GM12875 (cell line): Measurements from ENCODE around the gene KCNIP1.

Experiments used
- H3K4me3 ChIP-seq: one replicate; pipeline ENCODE4 v1.5.1; 2011; ENCODE audit warnings: low read depth, low read length, control low read depth
- CTCF ChIP-seq: IDR thresholded peaks from 2 replicates; pipeline ENCODE4 v1.5.1; 2011; ENCODE audit warnings: low read depth, mild to moderate bottlenecking, control low read depth, inconsistent platforms, low read length, moderate library complexity, borderline replicate concordance; ENCODE audit not compliant: insufficient read depth

The KCNIP1 gene

GRCh38 chr5:170625221-170626165, 121.7 kb downstream of the KCNIP1 start:
- no peak for TF ChIP-seq CTCF
- no peak overlapping the region for H3K4me3 ChIP-seq

- TF ChIP-seq CTCF: no peak
- no peak overlapping the region for H3K4me3 ChIP-seq
Measured at GRCh38 chr5:170626507-170627150, 122.8 kb downstream of the KCNIP1 start.

GRCh38 chr5:170627271-170627670, 123.5 kb downstream of the KCNIP1 start:
- TF ChIP-seq CTCF: no peak

DNA sequence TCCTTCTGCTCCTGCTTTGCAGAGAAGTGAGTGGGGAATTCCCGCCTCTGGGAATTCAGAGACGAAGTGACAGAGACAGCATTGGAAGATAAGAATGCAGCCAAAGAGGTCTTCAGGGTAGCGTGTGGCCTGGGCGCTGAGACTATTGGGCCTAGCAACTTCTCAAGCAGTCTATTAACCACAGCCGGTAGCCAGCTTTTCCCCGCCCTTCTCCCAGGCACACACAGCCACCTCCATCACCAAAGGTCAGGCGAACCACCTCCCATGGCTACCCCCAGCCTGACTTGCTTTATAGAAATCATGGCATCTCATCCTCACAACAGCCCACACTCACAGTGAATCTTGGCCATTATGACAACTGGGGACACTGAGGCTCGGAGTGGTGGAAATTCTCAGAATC, 124.2 kb downstream of the KCNIP1 start:
- no peak overlapping the region for H3K4me3 ChIP-seq
- no peak for TF ChIP-seq CTCF

More at GRCh38 chr5:170627271-170627670, 123.5 kb downstream of the KCNIP1 start:
- H3K4me3 ChIP-seq: no peak overlapping the region

DNA sequence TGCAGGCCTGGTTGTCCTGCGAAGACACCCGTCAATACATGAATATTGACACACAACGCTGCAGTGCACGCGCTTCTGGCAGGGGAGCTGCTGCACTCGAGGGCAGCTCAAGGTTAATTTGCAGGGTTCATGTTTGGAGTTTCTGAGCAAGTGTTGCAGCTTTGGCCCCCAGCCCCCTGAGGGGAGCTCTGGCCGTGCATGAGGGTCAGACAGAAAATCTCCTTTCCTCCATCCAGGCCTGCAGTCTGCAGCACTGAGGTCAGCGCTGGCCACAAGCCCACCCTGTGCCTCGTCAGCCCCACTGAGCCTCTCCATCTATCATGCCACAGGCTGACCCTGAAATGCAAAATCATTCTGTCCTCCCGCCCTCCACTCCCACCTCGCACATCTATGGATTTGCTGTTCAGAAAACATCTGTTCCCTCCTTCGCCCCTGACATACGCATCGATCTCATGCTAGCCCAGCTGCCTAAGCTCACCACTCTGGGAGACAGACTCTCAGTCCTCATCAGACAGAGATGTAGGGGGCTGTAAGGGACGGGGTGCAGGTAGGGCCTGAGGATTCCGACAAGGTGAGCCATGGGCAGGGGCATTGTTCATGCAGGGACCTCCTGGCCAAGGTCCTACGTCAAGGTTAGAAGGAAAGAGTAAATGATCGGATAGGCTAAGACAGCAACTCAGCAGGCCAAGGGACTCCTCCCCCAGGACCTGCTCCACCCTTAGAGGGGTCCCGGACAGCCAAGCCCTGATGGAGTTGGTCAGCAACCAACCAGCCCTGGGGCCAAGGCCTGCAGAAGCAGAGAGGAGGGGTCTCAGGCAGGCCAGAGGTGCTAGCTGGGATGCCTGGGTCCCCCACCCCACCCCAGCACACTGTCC, 125.1 kb downstream of the KCNIP1 start:
- TF ChIP-seq CTCF: no peak
- no peak overlapping the region for H3K4me3 ChIP-seq

DNA sequence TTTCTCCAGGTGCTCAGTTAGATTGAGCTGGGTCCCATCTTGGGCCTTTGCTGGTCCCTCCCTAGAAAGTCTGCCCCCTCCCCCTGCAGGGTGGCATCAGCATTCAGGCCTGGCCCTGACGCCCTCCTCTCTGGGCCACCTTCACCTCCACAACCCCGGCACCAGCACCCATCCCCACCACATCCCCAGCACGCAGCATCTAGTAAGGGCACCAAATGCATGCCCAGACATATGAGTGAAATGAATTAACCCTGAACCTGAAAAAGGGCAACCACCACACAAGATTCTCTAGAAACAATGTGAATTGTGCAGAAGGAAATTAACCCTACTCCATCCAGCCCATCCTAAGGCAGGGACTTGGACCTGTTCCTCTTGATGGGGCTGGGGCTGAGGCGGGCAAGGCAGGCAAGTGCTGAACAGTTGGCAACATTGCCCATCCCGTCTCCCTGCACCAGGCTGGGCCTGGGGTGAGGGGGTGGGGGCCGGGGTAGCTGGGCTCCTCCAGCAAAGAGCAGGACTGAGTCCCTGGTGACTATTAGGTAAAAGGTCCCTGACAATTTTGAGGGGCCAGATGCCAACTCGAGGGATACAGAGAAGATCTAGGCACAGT, 125.9 kb downstream of the KCNIP1 start:
- H3K4me3 ChIP-seq: no peak overlapping the region
- TF ChIP-seq CTCF: no peak
